ENCODE measurements around the gene SRSF1. TPM values are rescaled to one million over a fixed set of nuclear protein-coding genes. Genes with fewer than 3 reads are reported as not detected.

The SRSF1 gene
- total RNA-seq, 1 experiment from 2014 or later = 434 TPM

GRCh38 chr17:58051468-58051867 lies 44.4 kb upstream of the SRSF1 start:
- ChIA-PET POLR2A (interaction anchor here (1.6 kb wide), 1 partner anchor 32 kb away, joined by 9 read pairs; the partner anchor contains the start of gene DYNLL2), RAD21 (ENCODE audit: low non-redundant PET in 1 of 2, low total read pairs in 2 of 2, uncharacterized antibody in 2 of 2, unreplicated experiment in 2 of 2) (no interaction called here), CTCF (no interaction called here)
- Histone ChIP-seq H3K79me2 (ENCODE audit: insufficient read depth, low read length) (no peaks in the 10 kb centered on the region), H4K20me1 (ENCODE audit: insufficient read depth) (no peaks in the 10 kb centered on the region), H3K4me1 (ENCODE audit: control insufficient read depth in 1 of 2, insufficient read depth in 2 of 2, low read length in 2 of 2) (no peaks in the 10 kb centered on the region; a peak in 1 of 4 replicates), H3K9ac (ENCODE audit: low read length) (no peak overlapping the region), H3K36me3 (ENCODE audit: control insufficient read depth in 1 of 2, insufficient read depth in 2 of 2, low read length in 2 of 2) (no peaks in the 10 kb centered on the region), H3K9me3 (ENCODE audit: control insufficient read depth in 1 of 2, insufficient read depth in 1 of 2, low read depth in 1 of 2, low read length in 2 of 2) (no peaks in the 10 kb centered on the region), H3K9me2 (ENCODE audit: insufficient read depth) (no peaks in the 10 kb centered on the region), H3K27me3 (ENCODE audit: insufficient read depth, low read length) (no peaks in the 10 kb centered on the region), H3K4me3 (replicated peaks in 1 of 2; ENCODE audit: low read depth in 1 of 2, low read length in 2 of 2) (no peak overlapping the region), H3K4me2 (ENCODE audit: low read length) (no peak overlapping the region), H2AFZ (ENCODE audit: low read depth, low read length, poor library complexity, severe bottlenecking) (no peak overlapping the region), H3K27ac (ENCODE audit: low read depth, low read length) (no peak overlapping the region)
- TF ChIP-seq CTCF (IDR thresholded peaks at IDR 0.05 in 2 of 3, conservative IDR thresholded peaks at IDR 0.05 in 1 of 3; ENCODE audit: borderline replicate concordance in 1 of 3, insufficient read depth in 1 of 3, low read depth in 2 of 3, low read length in 2 of 3) = no peak
- no peak for TF ChIP-seq CBX3 (IDR thresholded peaks at IDR 0.05; ENCODE audit: low read depth)
- TF ChIP-seq EZH2 (IDR thresholded peaks at IDR 0.05) = no peak
- no peak for TF ChIP-seq EZH2phosphoT487 (IDR thresholded peaks at IDR 0.05; ENCODE audit: borderline replicate concordance)
- no peak for TF ChIP-seq SRF (IDR thresholded peaks at IDR 0.05; ENCODE audit: low read depth)
- TF ChIP-seq SIN3A (IDR thresholded peaks at IDR 0.05; ENCODE audit: low read depth) = no peak
- TF ChIP-seq ATF3 (IDR thresholded peaks at IDR 0.05) = no peak
- no peak for TF ChIP-seq REST (IDR thresholded peaks at IDR 0.05; ENCODE audit: low read depth)
- no peak for TF ChIP-seq POLR2AphosphoS5 (IDR thresholded peaks at IDR 0.05; ENCODE audit: low read depth, low read length)
- TF ChIP-seq RAD21 (IDR thresholded peaks at IDR 0.05; ENCODE audit: low read depth) = no peak
- no peak for TF ChIP-seq MAX (IDR thresholded peaks at IDR 0.05)
- no peak for TF ChIP-seq ZFX (IDR thresholded peaks at IDR 0.05)
- intact Hi-C loops (cut with micrococcal nuclease) = no loop called here
- ATAC-seq = no peak
- BruUV-seq (replicated peaks) = no TSS peak
- no peak for DNase-seq (ENCODE audit: low read depth, low spot score)
